Suprapubic skin (tissue), 4 donors: ENCODE results near the gene HOXC5.

Experiments
- EP300 ChIP-seq: sonication (generic); formaldehyde crosslinking; IDR thresholded peaks from one replicate; pipeline ENCODE4 v1.6.1; 2017; ENCODE audit warnings: antibody characterized with exemption
- POLR2A ChIP-seq, 2 donors: fragments of 450-650 bp; IDR thresholded peaks; one replicate each; pipeline ENCODE4 v1.6.1; 2017; ENCODE audit warnings: antibody characterized with exemption in 2 of 2, mild to moderate bottlenecking in 2 of 2, moderate library complexity in 2 of 2
- POLR2AphosphoS5 ChIP-seq, 3 donors: sonication (generic); formaldehyde crosslinking; IDR thresholded peaks; one replicate each; pipeline ENCODE4 v1.6.1; 2017; ENCODE audit warnings: antibody characterized with exemption in 3 of 3
- TF ChIP-seq, protein P1 (sequence below), 2 donors: fragments of 200-600 bp in 1 of 2; fragments of 450-650 bp in 1 of 2; sonication (generic) in 1 of 2; IDR thresholded peaks; one replicate each; pipeline ENCODE4 v1.5.1; 2016 to 2019; ENCODE audit warnings: antibody characterized with exemption in 2 of 2, mild to moderate bottlenecking in 1 of 2, moderate library complexity in 1 of 2

DNA sequence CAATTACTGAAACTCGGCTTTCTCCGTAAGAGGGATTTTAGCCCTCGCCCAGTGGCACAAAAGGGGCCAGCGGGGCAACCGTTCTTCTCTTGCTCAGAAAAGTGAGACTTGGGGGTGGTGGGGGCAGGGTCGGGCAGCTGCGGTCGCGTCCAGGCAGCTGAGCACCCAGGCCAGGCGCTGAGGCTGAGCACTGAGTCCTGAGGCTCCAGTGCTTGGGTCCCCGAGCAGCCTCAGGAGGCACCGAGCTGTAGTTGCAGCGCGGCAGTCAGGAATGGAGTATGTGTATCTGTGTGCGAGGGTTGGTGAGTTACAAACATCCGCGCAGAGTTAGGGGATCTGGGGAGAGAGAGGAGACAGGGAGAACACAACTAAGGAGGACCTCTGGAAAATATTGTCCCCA lies 8.7 kb upstream of the HOXC5 start:
- TF ChIP-seq, protein P1, sequence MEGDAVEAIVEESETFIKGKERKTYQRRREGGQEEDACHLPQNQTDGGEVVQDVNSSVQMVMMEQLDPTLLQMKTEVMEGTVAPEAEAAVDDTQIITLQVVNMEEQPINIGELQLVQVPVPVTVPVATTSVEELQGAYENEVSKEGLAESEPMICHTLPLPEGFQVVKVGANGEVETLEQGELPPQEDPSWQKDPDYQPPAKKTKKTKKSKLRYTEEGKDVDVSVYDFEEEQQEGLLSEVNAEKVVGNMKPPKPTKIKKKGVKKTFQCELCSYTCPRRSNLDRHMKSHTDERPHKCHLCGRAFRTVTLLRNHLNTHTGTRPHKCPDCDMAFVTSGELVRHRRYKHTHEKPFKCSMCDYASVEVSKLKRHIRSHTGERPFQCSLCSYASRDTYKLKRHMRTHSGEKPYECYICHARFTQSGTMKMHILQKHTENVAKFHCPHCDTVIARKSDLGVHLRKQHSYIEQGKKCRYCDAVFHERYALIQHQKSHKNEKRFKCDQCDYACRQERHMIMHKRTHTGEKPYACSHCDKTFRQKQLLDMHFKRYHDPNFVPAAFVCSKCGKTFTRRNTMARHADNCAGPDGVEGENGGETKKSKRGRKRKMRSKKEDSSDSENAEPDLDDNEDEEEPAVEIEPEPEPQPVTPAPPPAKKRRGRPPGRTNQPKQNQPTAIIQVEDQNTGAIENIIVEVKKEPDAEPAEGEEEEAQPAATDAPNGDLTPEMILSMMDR (IDR thresholded peaks at IDR 0.05): no peak
- TF ChIP-seq POLR2AphosphoS5 (IDR thresholded peaks at IDR 0.05) (no peak), POLR2A (IDR thresholded peaks at IDR 0.05) (no peak), EP300 (no peak)
